Nephron progenitor cell (in vitro differentiated cells): ENCODE data around the gene DYRK2.

Experiments used
- DNase-seq: peaks from one replicate; pipeline ENCODE4 v3.0.0; 2021
- H3K27ac Mint-ChIP-seq: 2 replicates; pipeline ENCODE4 v1.8.0; 2021; ENCODE audit warnings: mild to moderate bottlenecking, moderate library complexity, mixed read lengths
- H3K27me3 Mint-ChIP-seq: 2 replicates; pipeline ENCODE4 v1.8.0; 2021; ENCODE audit warnings: mild to moderate bottlenecking, low read depth, mixed read lengths; ENCODE audit not compliant: poor library complexity
- H3K36me3 Mint-ChIP-seq: 2 replicates; pipeline ENCODE4 v1.8.0; 2021; ENCODE audit warnings: low read depth, mixed read lengths
- H3K4me1 Mint-ChIP-seq: 2 replicates; pipeline ENCODE4 v1.8.0; 2021; ENCODE audit warnings: mixed read lengths
- H3K4me3 Mint-ChIP-seq: 2 replicates; pipeline ENCODE4 v1.8.0; 2021; ENCODE audit warnings: mild to moderate bottlenecking, moderate library complexity, mixed read lengths
- H3K9me3 Mint-ChIP-seq: 2 replicates; pipeline ENCODE4 v1.8.0; 2021; ENCODE audit warnings: mild to moderate bottlenecking, moderate library complexity, mixed read lengths
- CTCF ChIP-seq: fragments of 200-600 bp; sonication (generic); IDR thresholded peaks from 2 replicates; pipeline ENCODE4 v1.5.0; 2021; ENCODE audit warnings: antibody characterized with exemption

Gene DYRK2

DNA sequence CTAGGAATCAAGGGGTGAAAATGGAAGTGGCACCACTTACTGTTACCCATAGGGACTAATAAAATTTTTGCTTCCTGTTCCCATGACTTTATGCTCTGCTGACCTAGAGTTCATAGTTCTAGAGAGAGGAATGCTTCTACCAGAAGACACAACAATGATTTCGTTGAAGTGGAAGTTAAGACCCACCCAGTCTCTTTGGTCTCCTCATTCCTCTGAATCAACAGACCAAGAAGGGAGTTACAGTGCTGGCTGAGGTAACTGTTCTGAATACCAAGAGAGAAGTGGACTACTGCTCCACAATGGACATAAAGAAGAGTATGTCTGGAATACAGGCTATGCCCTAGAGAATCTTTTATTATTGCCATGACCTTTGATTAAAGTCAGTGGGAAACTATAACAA lies 23.5 kb upstream of the DYRK2 start:
- TF ChIP-seq CTCF: no peak
- no peaks in the 10 kb centered on the region for H3K27me3 Mint-ChIP-seq
- H3K4me3 Mint-ChIP-seq: no peak overlapping the region
- H3K36me3 Mint-ChIP-seq: peaks cover 5% of the 10 kb centered on the region
- no peaks in the 10 kb centered on the region for H3K9me3 Mint-ChIP-seq
- DNase-seq: no peak
- peaks cover 21% of the 10 kb centered on the region for H3K4me1 Mint-ChIP-seq
- no peak overlapping the region for H3K27ac Mint-ChIP-seq

DNA sequence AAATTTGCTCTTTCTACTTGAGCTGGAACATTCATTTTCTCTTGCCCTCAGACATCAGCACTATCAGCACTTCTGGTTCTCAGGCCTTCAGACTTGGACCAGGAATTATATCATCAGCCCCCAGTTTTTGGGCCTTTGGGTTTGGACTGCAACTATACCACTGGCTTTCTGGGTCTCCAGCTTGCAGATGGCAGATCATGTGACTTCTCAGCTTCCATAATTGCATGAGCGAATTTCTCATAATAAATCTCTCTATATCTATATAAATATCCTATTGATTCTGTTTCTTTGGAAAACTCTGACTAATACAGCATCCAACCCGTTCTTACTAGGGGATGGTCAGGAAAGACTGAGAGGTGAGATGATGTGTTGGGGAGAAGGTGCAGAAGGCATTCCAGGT lies 22.4 kb upstream of the DYRK2 start:
- H3K27me3 Mint-ChIP-seq: no peaks in the 10 kb centered on the region
- peaks cover 5% of the 10 kb centered on the region for H3K36me3 Mint-ChIP-seq
- no peaks in the 10 kb centered on the region for H3K9me3 Mint-ChIP-seq
- H3K27ac Mint-ChIP-seq: no peak overlapping the region
- no peak overlapping the region for H3K4me3 Mint-ChIP-seq
- peaks cover 33% of the 10 kb centered on the region for H3K4me1 Mint-ChIP-seq
- TF ChIP-seq CTCF: no peak
- no peak for DNase-seq

GRCh38 chr12:67630373-67631088 lies 18.0 kb upstream of the DYRK2 start:
- Mint-ChIP-seq H3K27me3 (peaks cover 6% of the 10 kb centered on the region), H3K36me3 (peaks cover 5% of the 10 kb centered on the region), H3K4me3 (peak overlapping the region; percentile 24), H3K4me1 (peaks cover 66% of the 10 kb centered on the region), H3K9me3 (no peaks in the 10 kb centered on the region), H3K27ac (peak overlapping the region; percentile 34)
- peak; percentile 6 for DNase-seq
- no peak for TF ChIP-seq CTCF

- Mint-ChIP-seq H3K36me3 (peaks cover 5% of the 10 kb centered on the region), H3K4me3 (peak overlapping the region; percentile 33), H3K4me1 (peaks cover 66% of the 10 kb centered on the region), H3K9me3 (no peaks in the 10 kb centered on the region), H3K27ac (peak overlapping the region; percentile 95), H3K27me3 (peaks cover 9% of the 10 kb centered on the region)
- TF ChIP-seq CTCF: no peak
- no peak for DNase-seq
Measured at GRCh38 chr12:67632005-67632404, 16.5 kb upstream of the DYRK2 start.

- Mint-ChIP-seq H3K4me3 (no peak overlapping the region), H3K36me3 (peaks cover 5% of the 10 kb centered on the region), H3K27me3 (peaks cover 9% of the 10 kb centered on the region), H3K27ac (peak overlapping the region; percentile 5), H3K4me1 (peaks cover 66% of the 10 kb centered on the region), H3K9me3 (no peaks in the 10 kb centered on the region)
- no peak for TF ChIP-seq CTCF
- no peak for DNase-seq
Measured at GRCh38 chr12:67633024-67633610, 15.4 kb upstream of the DYRK2 start.

- no peak for DNase-seq
- peaks cover 63% of the 10 kb centered on the region for H3K4me1 Mint-ChIP-seq
- no peaks in the 10 kb centered on the region for H3K9me3 Mint-ChIP-seq
Measured at GRCh38 chr12:67633708-67634107, 14.8 kb upstream of the DYRK2 start.

More at GRCh38 chr12:67633708-67634107, 14.8 kb upstream of the DYRK2 start:
- TF ChIP-seq CTCF: no peak
- Mint-ChIP-seq H3K27ac (peak overlapping the region; percentile 5), H3K4me3 (no peak overlapping the region), H3K27me3 (peaks cover 9% of the 10 kb centered on the region), H3K36me3 (peaks cover 5% of the 10 kb centered on the region)
